ENCODE results near the gene FGF14.
"Not testable (repeated sequence)": the region's sequence is repeated elsewhere in the genome, so short reads cannot be mapped to it uniquely, and the experiment has no call there.

Gene FGF14

GRCh38 chr13:102040812-102041211 is 361.0 kb downstream of the FGF14 start:
- no peak for DNase-seq (ENCODE audit: low read depth)

GRCh38 chr13:102039264-102039663 is 362.6 kb downstream of the FGF14 start:
- DNase-seq (ENCODE audit: low read depth): no peak

- DNase-seq (ENCODE audit: low read depth): no peak
Observed at GRCh38 chr13:102038787-102039186, 363.1 kb downstream of the FGF14 start.

GRCh38 chr13:102035969-102036368 is 365.9 kb downstream of the FGF14 start:
- DNase-seq (ENCODE audit: low read depth): no peak

GRCh38 chr13:102033857-102034331 is 368.0 kb downstream of the FGF14 start:
- DNase-seq (ENCODE audit: low read depth): no peak

- DNase-seq (ENCODE audit: low read depth): no peak
Observed at GRCh38 chr13:102033386-102033785, 368.5 kb downstream of the FGF14 start.

- DNase-seq (ENCODE audit: low read depth): no peak
Observed at GRCh38 chr13:102028868-102029267, 373.0 kb downstream of the FGF14 start.

- DNase-seq (ENCODE audit: low read depth): no peak
Observed at GRCh38 chr13:102028206-102028605, 373.6 kb downstream of the FGF14 start.

GRCh38 chr13:102021777-102022176 is 380.1 kb downstream of the FGF14 start:
- no peak for DNase-seq (ENCODE audit: low read depth)

- no peak for DNase-seq (ENCODE audit: low read depth)
Observed at GRCh38 chr13:102020611-102021216, 381.1 kb downstream of the FGF14 start.

- DNase-seq (ENCODE audit: low read depth): no peak
Observed at GRCh38 chr13:102018716-102019115, 383.1 kb downstream of the FGF14 start.

- DNase-seq (ENCODE audit: low read depth): no peak
Observed at GRCh38 chr13:102017248-102017647, 384.6 kb downstream of the FGF14 start.

- no peak for DNase-seq (ENCODE audit: low read depth)
Observed at GRCh38 chr13:102012299-102013293, 389.3 kb downstream of the FGF14 start.

GRCh38 chr13:102011455-102011854 is 390.4 kb downstream of the FGF14 start:
- not testable (repeated sequence) for DNase-seq (ENCODE audit: low read depth)

- no peak for DNase-seq (ENCODE audit: low read depth)
Observed at GRCh38 chr13:102003848-102004570, 397.8 kb downstream of the FGF14 start.

- no peak for DNase-seq (ENCODE audit: low read depth)
Observed at GRCh38 chr13:102002287-102002686, 399.6 kb downstream of the FGF14 start.

- DNase-seq (ENCODE audit: low read depth): no peak
Observed at GRCh38 chr13:102000764-102001163, 401.1 kb downstream of the FGF14 start.

- no peak for DNase-seq (ENCODE audit: low read depth)
Observed at GRCh38 chr13:101998129-101998528, 403.7 kb downstream of the FGF14 start.

GRCh38 chr13:101996954-101997353 is 404.9 kb downstream of the FGF14 start:
- no peak for DNase-seq (ENCODE audit: low read depth)

- DNase-seq (ENCODE audit: low read depth): no peak
Observed at GRCh38 chr13:101989798-101990350, 412.0 kb downstream of the FGF14 start.

GRCh38 chr13:101988140-101988539 is 413.7 kb downstream of the FGF14 start:
- no peak for DNase-seq (ENCODE audit: low read depth)

GRCh38 chr13:101986316-101986715 is 415.5 kb downstream of the FGF14 start:
- DNase-seq (ENCODE audit: low read depth): no peak
